Neural cell (in vitro differentiated cells): Measurements from ENCODE around the gene TCL1A. TPM values are rescaled to one million over a fixed set of nuclear protein-coding genes. Genes with fewer than 3 reads are reported as not detected.

Experiments
- H2AFZ ChIP-seq: fragments of 200-600, 300-800 bp; sonication (generic), shearing (Covaris generic); 2 replicates; pipeline ENCODE4 v1.6.0; 2014; ENCODE audit warnings: low read depth, mild to moderate bottlenecking, antibody characterized with exemption, low read length, moderate library complexity
- H3F3A ChIP-seq: fragments of 200-600 bp; shearing (Covaris generic); 2 replicates; pipeline ENCODE4 v1.6.1; 2016; ENCODE audit warnings: mild to moderate bottlenecking, moderate library complexity, mixed read lengths, antibody characterized with exemption, low read length; ENCODE audit not compliant: insufficient read depth, poor library complexity, severe bottlenecking
- H3K27ac ChIP-seq: fragments of 200-600, 300-800 bp; sonication (generic), shearing (Covaris generic); 2 replicates; pipeline ENCODE4 v1.5.1; 2014; ENCODE audit warnings: mild to moderate bottlenecking, low read length, moderate library complexity
- H3K27me3 ChIP-seq: fragments of 300-800, 200-600 bp; sonication (generic), shearing (Covaris generic); 2 replicates; pipeline ENCODE4 v1.6.0; 2014; ENCODE audit warnings: mild to moderate bottlenecking, low read depth, low read length, moderate library complexity; ENCODE audit not compliant: insufficient read depth
- H3K36me3 ChIP-seq: fragments of 300-800, 200-600 bp; sonication (generic), shearing (Covaris generic); 2 replicates; pipeline ENCODE4 v1.5.1; 2014; ENCODE audit warnings: mild to moderate bottlenecking, antibody characterized with exemption, low read length, moderate library complexity; ENCODE audit not compliant: insufficient read depth
- H3K4me2 ChIP-seq: fragments of 300-800, 200-600 bp; sonication (generic), shearing (Covaris generic); 2 replicates; pipeline ENCODE4 v1.6.0; 2014; ENCODE audit warnings: mild to moderate bottlenecking, low read length
- H3K4me3 ChIP-seq: fragments of 300-800, 200-600 bp; sonication (generic), shearing (Covaris generic); 2 replicates; pipeline ENCODE4 v1.5.1; 2014; ENCODE audit warnings: mild to moderate bottlenecking, low read length, moderate library complexity
- H3K79me2 ChIP-seq: fragments of 200-600 bp; shearing (Covaris generic); replicated peaks from 2 replicates; pipeline ENCODE4 v1.6.0; 2014; ENCODE audit warnings: mild to moderate bottlenecking, low read length, moderate library complexity; ENCODE audit not compliant: insufficient read depth
- H3K9ac ChIP-seq: fragments of 300-800, 200-600 bp; sonication (generic), shearing (Covaris generic); 2 replicates; pipeline ENCODE4 v1.6.1; 2016; ENCODE audit warnings: mild to moderate bottlenecking, low read length, mixed read lengths
- H3K9me2 ChIP-seq: fragments of 200-600 bp; shearing (Covaris generic); 2 replicates; pipeline ENCODE4 v1.6.1; 2016; ENCODE audit warnings: mild to moderate bottlenecking, low read length, mixed read lengths; ENCODE audit not compliant: insufficient read depth
- H3K9me3 ChIP-seq: fragments of 200-600, 300-800 bp; sonication (generic), shearing (Covaris generic); 2 replicates; pipeline ENCODE4 v1.6.1; 2016; ENCODE audit warnings: mild to moderate bottlenecking, mixed run types, low read length, moderate library complexity, mixed read lengths
- H4K20me1 ChIP-seq: fragments of 200-600 bp; shearing (Covaris generic); 2 replicates; pipeline ENCODE4 v1.6.1; 2016; ENCODE audit warnings: mild to moderate bottlenecking, mixed run types; ENCODE audit not compliant: insufficient read depth
- CTCF ChIP-seq: fragments of 450-650 bp; IDR thresholded peaks from 2 replicates; pipeline ENCODE4 v1.5.1; 2014; ENCODE audit warnings: antibody characterized with exemption, mild to moderate bottlenecking, moderate library complexity; ENCODE audit not compliant: poor library complexity, severe bottlenecking
- EP300 ChIP-seq: fragments of 450-650 bp; conservative IDR thresholded peaks from 2 replicates; pipeline ENCODE4 v1.6.1; 2014; ENCODE audit warnings: antibody characterized with exemption, mild to moderate bottlenecking, moderate library complexity; ENCODE audit not compliant: poor library complexity, severe bottlenecking
- EZH2 ChIP-seq: fragments of 200-600, 300-800 bp; shearing (Covaris generic), sonication (generic); IDR thresholded peaks from 2 replicates; pipeline ENCODE4 v1.6.1; 2014; ENCODE audit warnings: antibody characterized with exemption, low read length, borderline replicate concordance, mild to moderate bottlenecking; ENCODE audit not compliant: insufficient read depth, poor library complexity, severe bottlenecking
- MXI1 ChIP-seq: fragments of 450-650 bp; conservative IDR thresholded peaks from 2 replicates; pipeline ENCODE4 v1.6.1; 2014; ENCODE audit warnings: antibody characterized with exemption, mild to moderate bottlenecking; ENCODE audit not compliant: poor library complexity, severe bottlenecking
- POLR2AphosphoS5 ChIP-seq: IDR thresholded peaks from 2 replicates; pipeline ENCODE4 v1.6.1; 2012
- RAD21 ChIP-seq: fragments of 450-650 bp; conservative IDR thresholded peaks from 2 replicates; pipeline ENCODE4 v1.6.1; 2014; ENCODE audit warnings: antibody characterized with exemption, mild to moderate bottlenecking, moderate library complexity
- REST ChIP-seq: IDR thresholded peaks from 2 replicates; pipeline ENCODE4 v1.6.1; 2012; ENCODE audit warnings: borderline replicate concordance
- SMC3 ChIP-seq: fragments of 450-650 bp; conservative IDR thresholded peaks from 2 replicates; pipeline ENCODE4 v1.6.1; 2014; ENCODE audit warnings: antibody characterized with exemption, mild to moderate bottlenecking, moderate library complexity; ENCODE audit not compliant: poor library complexity
- TAF1 ChIP-seq: IDR thresholded peaks from 2 replicates; pipeline ENCODE4 v1.6.1; 2012; ENCODE audit warnings: low read depth
- polyA plus RNA-seq: library from polyadenylated mRNA; depleted of rRNA; stranded (reverse); fragments of >200 nt; gene quantifications from 2 replicates; pipeline ENCODE4 v1.2.3, GENCODE V29; 2014

The TCL1A gene
- polyA plus RNA-seq, 1 donor from 2014 or later: not detected

- Histone ChIP-seq H4K20me1 (no peaks in the 10 kb centered on the region), H3K9me2 (no peaks in the 10 kb centered on the region), H3F3A (no peaks in the 10 kb centered on the region), H2AFZ (no peak overlapping the region), H3K9ac (no peak overlapping the region), H3K27me3 (no peaks in the 10 kb centered on the region), H3K79me2 (no peaks in the 10 kb centered on the region), H3K27ac (no peak overlapping the region), H3K4me2 (no peak overlapping the region), H3K4me3 (no peak overlapping the region), H3K36me3 (no peaks in the 10 kb centered on the region), H3K9me3 (no peaks in the 10 kb centered on the region)
- TF ChIP-seq POLR2AphosphoS5 (no peak), EZH2 (no peak), MXI1 (no peak), RAD21 (no peak), CTCF (no peak)
These were observed 10.1 kb downstream of the TCL1A start for GRCh38 chr14:95703805-95704204.

GRCh38 chr14:95703341-95703740 lies 10.6 kb downstream of the TCL1A start:
- Histone ChIP-seq H3K9me3 (no peaks in the 10 kb centered on the region), H3K9me2 (no peaks in the 10 kb centered on the region), H3K27ac (no peak overlapping the region), H3K79me2 (no peaks in the 10 kb centered on the region), H3K4me3 (no peak overlapping the region), H3K9ac (no peak overlapping the region), H3K27me3 (no peaks in the 10 kb centered on the region), H3F3A (no peaks in the 10 kb centered on the region), H4K20me1 (no peaks in the 10 kb centered on the region), H3K4me2 (no peak overlapping the region), H3K36me3 (no peaks in the 10 kb centered on the region), H2AFZ (no peak overlapping the region)
- TF ChIP-seq SMC3 (no peak), CTCF (no peak), RAD21 (no peak), TAF1 (no peak), EP300 (no peak), MXI1 (no peak)

- no peaks in the 10 kb centered on the region for H3K9me3 ChIP-seq
- H3K9me2 ChIP-seq: no peaks in the 10 kb centered on the region
- H4K20me1 ChIP-seq: no peaks in the 10 kb centered on the region
- no peak overlapping the region for H3K4me2 ChIP-seq
- no peaks in the 10 kb centered on the region for H3K36me3 ChIP-seq
- no peaks in the 10 kb centered on the region for H3K27me3 ChIP-seq
- H3K9ac ChIP-seq: no peak overlapping the region
- TF ChIP-seq CTCF: no peak
- no peak for TF ChIP-seq SMC3
- no peak for TF ChIP-seq EZH2
- no peak for TF ChIP-seq RAD21
- TF ChIP-seq EP300: no peak
- TF ChIP-seq TAF1: no peak
- TF ChIP-seq REST: no peak
- no peak for TF ChIP-seq POLR2AphosphoS5
- no peak for TF ChIP-seq MXI1
- H2AFZ ChIP-seq: no peak overlapping the region
- no peak overlapping the region for H3K27ac ChIP-seq
- no peak overlapping the region for H3K4me3 ChIP-seq
- no peaks in the 10 kb centered on the region for H3K79me2 ChIP-seq
- no peaks in the 10 kb centered on the region for H3F3A ChIP-seq
These were observed 12.1 kb downstream of the TCL1A start for GRCh38 chr14:95701846-95702221.
